GM12873 (cell line): ENCODE measurements around the gene POLG.

Experiments used
- TF ChIP-seq, protein P1 (sequence below): IDR thresholded peaks from 2 replicates; pipeline ENCODE4 v1.5.1; 2012; ENCODE audit warnings: low read depth, mild to moderate bottlenecking, moderate library complexity, low read length, control low read depth; ENCODE audit not compliant: insufficient read depth; ENCODE audit errors: missing control alignments

Gene POLG

DNA sequence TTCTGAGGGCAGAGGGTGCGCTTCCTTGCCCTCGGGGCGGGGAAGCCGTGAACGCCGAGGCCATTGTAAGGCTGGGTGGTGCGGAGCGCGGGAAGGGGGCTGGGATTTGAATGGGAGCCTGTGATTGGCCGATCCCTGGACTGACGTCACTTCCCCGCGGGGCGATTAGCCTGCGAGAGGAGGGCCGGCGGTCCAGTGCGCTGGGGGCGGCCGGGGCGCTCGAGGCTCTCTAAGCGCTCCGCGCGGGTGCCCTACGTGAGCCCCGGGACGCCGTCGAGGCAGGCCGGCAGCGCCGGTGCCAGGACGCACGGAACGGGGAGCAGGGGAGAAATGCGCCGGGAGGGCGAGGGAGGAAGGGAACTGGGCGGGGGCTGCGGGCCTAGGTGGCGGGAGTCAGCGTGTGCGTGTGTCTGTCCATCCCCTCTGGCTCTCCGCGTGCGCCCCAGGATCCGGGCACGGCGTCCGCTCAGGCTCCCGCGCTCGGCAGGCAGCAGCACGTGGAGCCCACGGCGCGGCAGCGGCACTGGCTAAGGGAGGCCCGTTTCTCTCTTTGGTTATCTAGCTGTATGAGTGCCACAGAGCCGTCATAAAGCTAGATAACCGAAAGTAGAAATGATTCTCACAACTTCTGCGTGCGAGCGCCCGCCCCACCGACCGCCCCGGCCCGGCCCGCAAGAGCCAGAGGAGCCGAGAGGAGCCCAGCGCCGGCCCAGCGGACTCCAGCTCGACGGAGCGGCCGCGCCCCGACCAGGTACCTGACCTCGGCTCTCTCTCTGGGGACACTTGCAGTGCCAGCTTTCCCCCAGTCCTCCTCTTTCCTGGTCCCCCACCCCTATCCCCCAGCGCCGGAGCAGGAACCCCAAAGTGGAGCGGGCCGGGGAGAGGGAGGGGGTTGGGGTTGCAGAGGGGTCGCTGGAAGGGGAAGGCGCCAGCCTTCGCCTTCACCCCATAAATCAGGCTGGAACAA is 33.1 kb upstream of the POLG start:
- TF ChIP-seq, protein P1, sequence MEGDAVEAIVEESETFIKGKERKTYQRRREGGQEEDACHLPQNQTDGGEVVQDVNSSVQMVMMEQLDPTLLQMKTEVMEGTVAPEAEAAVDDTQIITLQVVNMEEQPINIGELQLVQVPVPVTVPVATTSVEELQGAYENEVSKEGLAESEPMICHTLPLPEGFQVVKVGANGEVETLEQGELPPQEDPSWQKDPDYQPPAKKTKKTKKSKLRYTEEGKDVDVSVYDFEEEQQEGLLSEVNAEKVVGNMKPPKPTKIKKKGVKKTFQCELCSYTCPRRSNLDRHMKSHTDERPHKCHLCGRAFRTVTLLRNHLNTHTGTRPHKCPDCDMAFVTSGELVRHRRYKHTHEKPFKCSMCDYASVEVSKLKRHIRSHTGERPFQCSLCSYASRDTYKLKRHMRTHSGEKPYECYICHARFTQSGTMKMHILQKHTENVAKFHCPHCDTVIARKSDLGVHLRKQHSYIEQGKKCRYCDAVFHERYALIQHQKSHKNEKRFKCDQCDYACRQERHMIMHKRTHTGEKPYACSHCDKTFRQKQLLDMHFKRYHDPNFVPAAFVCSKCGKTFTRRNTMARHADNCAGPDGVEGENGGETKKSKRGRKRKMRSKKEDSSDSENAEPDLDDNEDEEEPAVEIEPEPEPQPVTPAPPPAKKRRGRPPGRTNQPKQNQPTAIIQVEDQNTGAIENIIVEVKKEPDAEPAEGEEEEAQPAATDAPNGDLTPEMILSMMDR: no peak

- TF ChIP-seq, protein P1: no peak
These were observed 32.2 kb upstream of the POLG start for GRCh38 chr15:89366656-89367393.

DNA sequence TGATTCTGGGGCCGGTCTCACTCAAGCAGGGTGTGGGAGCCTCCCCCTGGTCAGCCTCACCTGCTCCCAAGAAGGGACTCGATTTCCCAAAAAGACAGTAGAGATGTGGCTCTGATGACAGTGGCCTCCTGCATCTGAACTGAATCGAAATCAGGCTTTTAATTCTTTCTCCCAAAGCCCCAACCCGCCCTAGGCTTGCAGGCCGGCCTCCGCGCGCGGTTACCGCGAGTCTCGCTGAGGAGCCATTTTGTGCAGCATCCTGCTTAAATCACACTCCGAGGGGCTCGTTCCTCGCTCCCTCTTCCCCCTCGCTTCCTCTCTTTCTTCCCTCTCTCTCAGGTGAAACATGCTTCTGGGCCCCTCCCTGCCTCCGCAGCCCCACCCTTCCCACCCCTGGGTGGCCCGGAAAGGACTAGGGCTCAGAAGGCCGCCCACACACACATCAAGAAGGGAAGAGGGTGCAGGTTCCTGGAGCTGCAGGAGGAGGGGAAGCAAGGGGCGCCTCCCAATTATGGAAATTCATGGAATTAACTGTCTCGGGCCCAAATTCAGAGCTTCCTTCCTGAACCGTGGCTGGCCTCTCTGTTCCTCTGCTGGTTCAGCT is 30.9 kb upstream of the POLG start:
- TF ChIP-seq, protein P1: no peak

DNA sequence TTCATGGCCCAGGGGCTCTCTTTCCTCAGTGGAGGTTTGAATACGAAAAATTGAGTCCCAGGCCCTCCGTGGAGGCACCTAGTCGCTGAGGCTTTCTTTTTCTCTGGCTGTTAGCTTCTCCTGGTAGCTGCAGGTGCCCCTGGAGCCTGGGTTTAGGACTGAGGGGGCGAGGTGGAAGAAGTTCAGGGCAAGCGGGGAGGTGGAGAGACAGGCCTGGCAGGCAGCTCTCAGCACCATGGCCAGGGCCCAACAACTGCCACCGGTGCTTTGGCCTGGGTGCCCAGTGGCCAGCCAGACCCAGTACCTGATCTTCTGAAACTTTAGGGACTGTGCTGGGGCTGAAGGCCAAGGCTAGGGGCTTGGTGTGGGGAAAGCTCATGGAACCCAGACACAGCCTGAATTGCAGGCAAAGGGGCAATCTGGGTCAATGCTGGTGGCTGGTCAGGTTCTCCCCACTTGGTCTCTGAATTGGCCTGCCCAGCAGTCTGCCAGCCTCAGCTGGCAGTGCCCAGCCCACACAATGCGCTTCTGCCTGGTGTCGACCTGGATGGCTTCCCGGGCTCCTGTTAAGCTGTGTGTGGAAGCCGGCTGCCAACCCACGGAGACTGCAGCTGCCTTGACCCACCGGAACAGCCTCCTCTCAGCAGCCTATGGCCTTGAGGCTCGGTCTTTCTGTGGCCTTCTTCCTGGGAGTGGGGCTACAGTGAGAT is 30.3 kb upstream of the POLG start:
- TF ChIP-seq, protein P1: no peak

DNA sequence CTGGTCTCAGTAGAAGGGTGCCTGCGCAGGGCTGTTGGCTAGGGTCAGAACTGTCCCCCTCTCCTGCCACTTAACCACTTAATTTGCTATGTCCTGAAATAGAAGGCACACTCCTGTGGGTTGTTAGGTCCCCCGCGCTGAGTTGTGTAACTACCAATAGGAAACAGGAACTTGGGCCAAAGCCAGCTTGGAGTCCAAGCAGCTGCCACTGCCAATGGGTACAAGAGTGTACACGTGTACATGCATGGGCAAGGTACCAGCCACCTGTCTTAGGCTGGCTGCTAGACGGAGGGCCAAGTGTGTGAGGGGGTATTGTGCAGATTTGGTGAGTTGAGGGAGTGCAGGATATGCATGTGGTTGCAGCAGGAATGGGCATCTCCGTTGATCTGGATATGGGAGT is 29.7 kb upstream of the POLG start:
- TF ChIP-seq, protein P1: no peak

- TF ChIP-seq, protein P1: no peak
These were observed 29.1 kb upstream of the POLG start for GRCh38 chr15:89363770-89364169.

DNA sequence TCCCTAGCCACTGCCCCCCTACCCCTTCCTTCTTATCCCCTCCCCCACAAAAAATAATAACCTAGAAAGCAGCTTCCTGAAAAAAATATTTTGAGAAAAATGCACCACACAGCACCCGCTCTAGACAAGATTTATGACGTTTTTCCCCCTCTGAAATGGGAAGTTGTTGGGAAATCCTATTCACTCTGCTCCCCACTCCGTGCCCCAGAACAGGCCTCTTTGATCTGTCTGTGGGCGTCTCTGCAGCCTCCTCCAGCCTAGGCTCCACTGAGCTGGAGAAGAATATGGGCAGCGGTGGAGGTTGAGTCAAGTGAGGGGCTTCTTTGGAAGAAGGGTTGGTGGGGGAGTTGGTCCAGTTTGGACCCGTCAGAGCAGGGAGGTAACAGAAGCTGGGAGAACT is 28.5 kb upstream of the POLG start:
- TF ChIP-seq, protein P1: no peak
